Stimulated activated CD4-positive, alpha-beta T cell treated with anti-CD3 and anti-CD28 coated beads, Interleukin-4, amount 100 ng/mL, for 24 hours (primary cell): Measurements from ENCODE around the gene SIPA1L3.
A peak's percentile ranks its signal among the peaks of the same experiment; 100 is the strongest.

Experiments
- DNase-seq: peaks from one replicate; pipeline ENCODE4 v3.0.0-alpha.2; 2020

SIPA1L3 gene

DNA sequence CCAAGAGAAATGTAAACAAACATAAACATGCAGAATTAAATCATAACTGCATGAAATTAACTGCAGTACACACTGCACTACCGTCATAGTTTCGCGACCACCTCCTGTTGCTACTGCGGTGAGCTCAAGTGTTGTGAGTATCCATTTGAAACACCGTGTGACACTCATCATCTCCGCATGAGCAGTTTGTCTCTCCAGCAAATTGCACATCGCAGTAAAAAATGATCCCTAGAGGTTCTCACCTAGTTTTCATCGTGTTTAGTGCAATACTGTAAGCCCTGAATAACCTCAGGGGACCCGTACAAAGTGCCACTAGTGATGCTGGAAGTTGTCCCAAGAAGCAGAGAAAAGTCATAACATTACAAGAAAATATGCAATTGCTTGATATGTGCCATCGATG, 169.3 kb downstream of the SIPA1L3 start:
- DNase-seq: no peak

DNA sequence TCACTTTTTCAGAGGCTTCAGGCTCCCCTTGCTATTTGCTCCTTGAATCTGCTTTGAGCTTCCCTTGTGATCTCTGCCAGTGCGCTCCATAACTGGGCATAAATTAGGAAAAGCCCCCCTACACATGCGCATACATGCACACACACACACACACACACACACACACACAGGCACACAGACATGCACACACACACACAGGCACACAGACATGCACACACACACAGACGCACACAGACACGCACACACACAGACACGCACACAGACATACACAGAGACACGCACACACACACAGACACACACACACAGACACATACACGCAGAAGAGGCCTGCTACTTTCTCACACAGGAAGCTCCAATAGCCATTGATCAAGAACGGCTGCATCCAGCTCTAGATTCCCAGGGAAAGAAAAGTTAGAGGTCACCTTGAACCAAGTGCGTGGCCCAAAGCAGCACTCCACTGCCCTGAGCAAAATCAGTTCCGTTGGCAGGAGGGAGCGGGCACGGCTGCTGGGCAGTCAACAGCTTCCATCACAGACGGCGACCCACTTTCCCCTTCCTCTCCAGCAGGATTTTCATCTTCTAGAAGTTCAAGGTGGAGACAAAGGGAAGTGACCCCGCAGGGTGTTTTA, 171.4 kb downstream of the SIPA1L3 start:
- DNase-seq: no peak

DNA sequence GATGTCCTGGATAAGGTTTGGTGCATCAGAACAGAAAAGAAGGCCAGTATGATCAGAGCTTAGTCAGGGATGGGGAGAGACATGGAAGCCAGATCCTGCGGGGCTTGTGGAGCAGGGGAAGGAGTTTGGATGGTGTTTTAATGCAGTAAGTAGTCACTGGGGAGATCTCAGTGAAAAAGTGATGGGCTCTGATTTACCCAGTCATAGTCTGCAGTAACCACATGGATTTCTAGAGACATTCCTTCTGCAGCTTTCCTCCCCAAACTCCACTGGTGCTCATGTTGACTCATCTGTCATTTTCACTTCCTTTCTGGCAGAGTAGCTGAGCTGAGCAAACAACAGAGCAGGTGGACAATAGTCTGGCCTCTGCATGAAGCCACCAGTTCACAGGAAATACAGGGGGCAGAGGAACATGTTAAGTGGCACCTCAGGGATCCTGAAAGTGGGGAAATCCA, 172.9 kb downstream of the SIPA1L3 start:
- DNase-seq: no peak

DNA sequence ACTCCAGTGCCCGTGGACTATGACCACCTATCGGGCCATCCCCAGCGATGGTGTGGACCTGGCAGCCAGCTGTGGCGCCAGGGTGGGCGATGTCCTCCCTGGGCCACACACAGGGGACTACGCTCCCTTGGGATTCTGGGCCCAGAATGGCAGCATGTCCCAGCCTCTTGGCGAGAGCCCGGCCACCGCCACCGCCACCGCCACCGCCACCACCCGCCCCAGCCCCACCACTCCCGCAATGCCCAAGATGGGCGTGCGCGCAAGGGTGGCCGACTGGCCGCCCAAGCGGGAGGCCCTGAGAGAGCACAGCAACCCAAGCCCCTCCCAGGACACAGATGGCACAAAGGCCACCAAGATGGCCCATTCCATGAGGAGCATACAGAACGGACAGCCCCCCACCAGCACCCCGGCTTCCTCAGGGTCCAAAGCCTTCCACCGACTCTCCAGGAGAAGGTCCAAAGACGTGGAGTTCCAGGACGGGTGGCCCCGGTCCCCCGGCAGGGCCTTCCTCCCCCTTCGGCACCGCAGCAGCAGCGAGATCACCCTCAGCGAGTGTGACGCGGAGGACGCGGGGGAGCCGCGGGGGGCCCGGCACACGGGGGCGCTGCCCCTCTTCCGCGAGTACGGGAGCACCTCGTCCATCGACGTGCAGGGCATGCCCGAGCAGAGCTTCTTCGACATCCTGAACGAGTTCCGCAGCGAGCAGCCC, 174.7 kb downstream of the SIPA1L3 start:
- no peak for DNase-seq

DNA sequence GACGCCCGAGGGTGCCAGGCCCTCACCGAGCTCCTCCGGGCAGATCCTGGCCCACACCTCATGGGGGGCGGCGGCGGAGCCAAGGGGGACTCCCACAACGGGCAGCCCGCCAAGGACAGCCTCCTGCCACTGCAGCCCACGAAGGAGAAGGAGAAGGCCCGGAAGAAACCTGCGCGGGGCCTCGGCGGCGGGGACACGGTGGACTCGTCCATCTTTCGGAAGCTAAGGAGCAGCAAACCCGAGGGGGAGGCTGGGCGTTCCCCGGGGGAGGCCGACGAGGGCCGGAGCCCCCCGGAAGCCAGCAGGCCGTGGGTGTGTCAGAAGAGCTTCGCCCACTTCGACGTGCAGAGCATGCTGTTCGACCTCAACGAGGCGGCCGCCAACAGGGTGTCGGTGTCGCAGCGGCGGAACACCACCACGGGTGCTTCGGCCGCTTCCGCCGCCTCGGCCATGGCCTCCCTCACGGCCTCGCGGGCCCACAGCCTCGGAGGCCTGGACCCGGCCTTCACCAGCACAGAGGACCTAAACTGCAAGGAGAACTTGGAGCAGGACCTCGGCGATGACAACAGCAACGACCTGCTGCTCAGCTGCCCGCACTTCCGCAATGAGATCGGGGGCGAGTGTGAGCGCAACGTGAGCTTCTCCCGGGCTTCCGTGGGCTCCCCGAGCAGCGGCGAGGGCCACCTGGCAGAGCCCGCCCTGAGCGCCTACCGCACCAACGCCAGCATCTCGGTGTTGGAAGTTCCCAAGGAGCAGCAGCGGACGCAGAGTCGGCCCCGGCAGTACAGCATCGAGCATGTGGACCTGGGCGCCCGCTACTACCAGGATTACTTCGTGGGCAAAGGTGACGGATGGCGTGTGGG, 175.5 kb downstream of the SIPA1L3 start:
- no peak for DNase-seq

DNA sequence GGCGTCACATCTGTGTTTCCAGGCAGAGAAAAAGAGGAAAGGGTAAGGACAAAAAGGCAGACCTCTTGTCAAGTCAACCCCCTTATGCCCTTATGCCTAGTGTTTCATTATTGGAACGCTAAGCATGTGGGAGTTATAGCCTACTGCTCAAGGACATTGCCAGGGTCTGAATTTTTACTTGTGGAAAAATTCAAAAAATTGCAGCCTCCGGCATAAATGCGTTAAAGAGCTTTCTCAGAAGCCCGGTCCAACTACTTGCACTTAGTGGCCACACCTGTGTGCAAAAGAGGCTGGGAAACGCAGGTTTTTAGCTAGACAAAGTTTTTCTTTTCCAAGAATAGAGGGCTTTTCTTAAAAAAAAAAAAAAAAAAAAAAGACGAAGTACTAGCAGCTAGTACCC, 177.2 kb downstream of the SIPA1L3 start:
- DNase-seq: no peak

DNA sequence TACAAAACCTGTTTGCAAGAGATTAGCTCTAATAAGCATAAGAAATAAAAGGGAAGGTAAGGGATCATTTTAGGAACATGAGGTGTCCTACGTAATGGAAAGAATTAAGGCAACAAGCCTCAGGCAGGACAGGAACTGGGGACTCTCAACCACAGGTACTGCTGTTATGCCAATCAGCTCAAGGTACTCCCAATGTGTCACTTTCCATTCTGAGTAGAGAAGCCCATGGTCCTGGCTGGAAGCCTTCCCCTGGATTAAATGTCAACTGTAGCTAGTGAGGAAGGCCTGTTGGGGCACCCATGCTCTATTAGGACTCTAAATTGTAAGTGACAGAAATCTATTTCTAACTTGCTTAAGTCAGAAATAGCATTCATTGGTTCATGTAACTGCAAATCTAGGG, 182.4 kb downstream of the SIPA1L3 start:
- DNase-seq: no peak

DNA sequence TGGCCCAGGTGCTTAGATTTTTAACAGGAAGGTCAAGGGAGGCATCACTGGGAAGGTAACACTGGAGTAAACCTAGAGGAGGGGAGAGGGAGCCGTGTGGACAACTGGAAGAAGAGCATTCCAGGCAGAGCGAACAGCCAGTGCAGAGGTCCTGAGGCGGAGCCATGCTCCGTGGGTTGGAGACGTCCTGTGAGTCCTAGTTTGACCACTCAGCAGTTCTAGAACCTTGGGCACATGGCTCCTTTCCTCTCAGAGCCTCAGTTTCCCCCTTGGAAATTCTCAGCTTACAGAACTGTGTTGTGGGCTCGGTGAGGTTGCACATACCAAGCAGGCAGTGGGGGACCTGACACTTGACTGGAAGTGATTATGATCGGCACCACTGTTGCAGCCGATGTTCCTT, 186.1 kb downstream of the SIPA1L3 start:
- DNase-seq: no peak

DNA sequence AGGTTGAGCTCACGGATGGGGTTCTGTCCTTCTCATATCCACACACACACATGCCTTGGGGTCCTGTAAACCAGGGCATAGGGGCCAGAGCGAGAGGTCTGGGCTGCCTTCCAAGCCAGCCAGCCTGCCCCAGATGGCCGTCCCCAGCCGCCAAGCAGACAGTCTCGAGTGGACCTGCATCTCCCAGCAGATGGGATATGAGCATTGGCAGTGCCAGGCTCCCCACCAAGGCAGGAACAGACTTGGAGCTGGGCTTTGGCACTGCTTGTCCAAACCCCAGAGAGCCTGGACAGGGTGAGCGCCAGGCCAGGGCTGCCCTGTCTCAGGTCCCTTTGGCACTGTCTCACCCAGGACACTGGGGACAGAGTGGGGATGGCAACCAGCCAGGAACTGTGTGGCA, 186.6 kb downstream of the SIPA1L3 start:
- DNase-seq: no peak

DNA sequence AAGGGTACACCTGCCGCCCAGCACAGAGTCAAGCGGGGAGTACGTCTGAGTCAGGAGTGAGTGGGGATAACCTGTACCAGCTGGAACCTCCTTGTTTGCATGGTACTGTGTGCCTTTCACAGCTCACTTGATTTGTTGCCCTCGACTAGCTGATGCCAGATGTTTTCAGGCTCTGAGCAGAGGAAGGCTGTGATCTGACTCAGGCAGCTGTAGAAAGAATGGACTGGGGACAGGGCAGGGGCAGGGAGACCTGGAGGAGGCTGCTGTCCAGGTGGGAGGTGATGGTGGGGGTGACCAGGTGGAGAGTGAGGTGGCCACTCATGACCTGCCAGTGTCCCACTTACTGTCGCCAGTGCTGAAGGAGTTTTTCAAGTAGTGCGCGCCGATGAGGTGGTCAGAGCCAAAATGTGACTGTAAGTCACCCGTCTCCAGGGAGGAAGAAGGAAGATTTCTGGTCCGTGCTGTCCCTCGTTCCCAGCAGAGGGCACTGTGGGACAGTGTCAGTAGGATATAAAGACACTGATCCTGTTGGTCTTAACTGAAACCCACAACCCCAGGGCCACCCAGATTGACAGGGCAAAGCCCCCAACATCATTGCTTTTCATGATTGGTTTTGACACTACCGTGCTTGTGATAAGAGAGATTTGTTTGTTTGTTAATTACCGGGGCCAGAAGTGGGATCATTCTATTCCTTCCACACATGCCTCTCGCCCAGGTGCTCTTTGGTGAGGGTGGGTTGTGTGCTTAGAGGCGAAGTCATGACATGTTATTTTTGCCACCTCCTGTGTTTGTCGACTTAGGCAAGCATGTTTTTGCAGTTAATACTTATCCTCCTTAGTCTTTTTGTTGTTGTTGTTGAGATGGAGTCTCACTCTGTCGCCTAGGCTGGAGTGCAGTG, 188.7 kb downstream of the SIPA1L3 start:
- DNase-seq: peak; percentile 63

DNA sequence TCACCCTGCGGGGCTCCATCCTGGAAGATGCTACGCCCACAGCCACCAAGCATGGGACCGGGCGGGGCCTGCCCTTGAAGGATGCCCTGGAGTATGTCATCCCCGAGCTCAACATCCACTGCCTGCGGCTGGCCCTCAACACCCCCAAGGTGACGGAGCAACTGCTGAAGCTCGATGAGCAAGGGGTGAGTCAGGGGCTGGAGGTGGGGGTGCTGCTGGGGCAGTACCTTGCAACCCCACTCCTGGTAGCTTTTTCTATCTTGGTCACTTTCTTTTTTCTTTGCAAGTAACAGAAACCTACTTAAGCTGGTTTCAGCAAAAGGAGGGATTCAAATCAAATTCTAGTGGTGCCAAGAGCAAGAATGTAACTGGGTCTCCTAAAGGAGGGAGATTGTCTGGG, 193.0 kb downstream of the SIPA1L3 start:
- no peak for DNase-seq

DNA sequence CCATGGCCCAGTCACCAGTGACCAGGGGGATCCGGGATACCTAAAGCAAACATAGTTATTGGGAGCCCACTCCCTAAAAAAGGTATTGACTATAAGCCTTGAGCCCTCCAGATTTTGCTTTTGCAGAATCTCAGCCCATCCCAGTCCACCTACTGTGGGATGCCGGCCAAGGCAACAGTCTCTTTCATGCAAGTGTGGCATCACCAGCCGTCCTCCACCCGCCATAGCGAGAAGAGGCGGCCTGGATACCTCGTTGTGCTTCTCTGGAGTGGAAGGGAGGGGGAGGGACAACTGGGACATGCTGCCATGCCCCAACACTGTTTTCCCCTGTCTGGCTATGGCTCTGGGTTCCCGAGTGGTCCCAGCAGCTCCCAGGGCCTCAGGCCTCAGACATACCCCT, 193.6 kb downstream of the SIPA1L3 start:
- DNase-seq: no peak

DNA sequence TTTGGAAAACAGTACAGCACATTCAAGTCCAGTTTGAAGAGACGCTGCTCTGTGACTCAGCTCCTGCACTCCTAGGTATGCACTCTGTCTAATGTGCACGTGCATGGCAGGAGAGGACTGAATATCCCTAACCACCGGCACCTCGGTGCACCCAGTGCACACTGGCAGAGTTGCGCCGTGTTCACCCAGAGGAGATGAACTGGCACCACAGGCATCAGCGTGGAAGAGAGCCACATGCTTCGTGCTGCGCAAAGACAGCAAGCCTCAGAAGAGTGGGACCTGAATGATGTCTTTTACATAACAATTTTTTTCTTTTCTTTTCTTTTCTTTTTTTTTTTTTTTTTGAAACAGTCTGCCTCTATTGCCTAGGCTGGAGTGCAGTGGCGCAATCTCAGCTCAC, 194.7 kb downstream of the SIPA1L3 start:
- no peak for DNase-seq

DNA sequence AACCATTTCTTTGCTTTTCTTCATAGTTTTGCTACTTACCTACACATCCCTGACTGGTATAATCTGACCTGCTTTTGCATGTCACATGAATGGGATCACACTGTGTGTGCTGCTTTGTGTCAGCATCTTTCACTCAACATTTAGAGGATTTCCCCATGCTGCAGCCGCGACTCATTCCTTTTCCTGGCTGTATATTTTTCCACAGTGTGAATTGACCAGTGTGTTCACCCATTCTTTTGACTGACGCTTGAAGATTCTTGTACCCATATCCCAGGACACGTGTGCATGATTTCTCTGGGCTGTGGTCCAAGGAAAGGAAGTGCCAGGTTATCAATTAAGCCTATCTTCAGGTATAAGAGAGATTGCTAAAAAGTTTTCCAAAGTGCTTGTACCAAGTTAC, 198.6 kb downstream of the SIPA1L3 start:
- DNase-seq: no peak

DNA sequence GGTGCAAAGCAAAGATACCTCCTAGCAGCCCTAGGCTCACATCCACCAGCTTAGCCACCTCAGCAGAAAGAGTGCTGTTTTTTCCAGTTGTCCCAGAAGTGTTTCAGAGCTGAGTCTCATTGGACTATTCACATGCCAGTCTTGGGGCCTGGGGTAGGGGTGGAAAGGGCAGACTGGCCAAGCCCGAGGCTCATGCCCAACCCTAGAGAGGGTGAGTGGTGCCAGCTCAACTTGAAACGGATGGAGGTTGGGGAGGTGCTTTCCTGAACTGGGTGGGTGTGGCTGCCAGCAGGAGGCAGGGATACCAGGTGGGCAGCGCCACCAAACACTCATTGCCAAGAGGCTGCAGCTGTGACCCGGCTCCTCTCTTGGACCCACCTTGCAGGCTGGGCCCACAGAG, 200.1 kb downstream of the SIPA1L3 start:
- no peak for DNase-seq

DNA sequence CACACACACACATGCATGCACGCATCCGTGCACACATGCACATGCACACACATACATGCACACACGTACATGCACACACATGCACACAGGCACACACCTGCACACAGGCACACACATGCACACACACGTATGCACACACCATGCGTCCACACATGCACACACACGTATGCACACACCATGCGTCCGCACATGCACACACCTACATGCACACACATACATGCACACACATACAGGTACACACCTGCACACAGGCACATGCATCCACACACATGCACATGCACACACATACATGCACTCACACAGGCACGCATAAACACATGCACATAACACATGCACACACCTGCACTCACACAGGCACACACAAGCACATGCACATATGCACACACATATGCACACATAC, 204.9 kb downstream of the SIPA1L3 start:
- no peak for DNase-seq

DNA sequence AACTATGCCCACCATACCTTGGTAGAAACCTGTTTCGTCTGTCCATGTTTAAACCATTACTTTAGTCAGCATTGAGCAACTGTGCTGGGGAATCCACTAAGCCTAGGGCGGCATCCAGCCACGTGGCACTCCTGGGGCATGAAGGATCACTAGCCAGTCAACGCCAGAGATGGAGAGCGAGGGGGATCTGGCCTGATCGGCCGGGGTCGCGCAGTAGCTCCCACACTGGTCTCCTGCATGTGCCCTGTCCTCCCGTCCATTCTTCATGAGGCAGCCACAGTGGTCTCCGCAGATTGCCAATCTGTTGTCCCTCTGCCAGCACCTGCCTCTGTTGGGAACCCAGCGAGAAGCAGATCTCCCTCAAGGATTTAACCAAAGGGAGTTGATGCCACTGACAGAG, 207.6 kb downstream of the SIPA1L3 start:
- no peak for DNase-seq

DNA sequence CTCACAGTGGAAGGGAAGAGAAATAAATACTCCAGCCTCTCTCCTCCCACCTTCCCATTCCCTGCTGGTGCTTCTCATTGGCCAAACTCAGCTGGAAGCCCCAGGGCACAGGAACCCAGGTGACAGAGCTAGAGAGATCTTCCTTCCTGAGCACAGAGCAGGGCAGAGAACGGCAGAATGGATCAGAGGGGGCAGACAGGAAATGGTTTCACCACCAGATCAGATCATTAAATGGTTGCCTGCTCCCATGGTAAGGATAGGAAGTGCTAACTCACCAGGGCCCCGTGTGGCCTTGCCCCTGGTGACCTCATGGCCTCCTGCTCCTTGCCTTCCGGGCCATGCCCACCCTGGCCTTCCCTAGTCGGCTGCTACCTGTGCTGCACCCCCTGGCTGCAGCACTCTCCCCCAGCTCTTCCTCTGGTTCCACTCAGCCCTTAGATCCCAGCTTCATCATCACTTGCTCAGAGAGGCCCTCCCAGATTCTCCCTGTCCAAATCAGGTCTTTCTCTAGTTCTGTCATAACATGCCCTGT, 208.3 kb downstream of the SIPA1L3 start:
- no peak for DNase-seq

DNA sequence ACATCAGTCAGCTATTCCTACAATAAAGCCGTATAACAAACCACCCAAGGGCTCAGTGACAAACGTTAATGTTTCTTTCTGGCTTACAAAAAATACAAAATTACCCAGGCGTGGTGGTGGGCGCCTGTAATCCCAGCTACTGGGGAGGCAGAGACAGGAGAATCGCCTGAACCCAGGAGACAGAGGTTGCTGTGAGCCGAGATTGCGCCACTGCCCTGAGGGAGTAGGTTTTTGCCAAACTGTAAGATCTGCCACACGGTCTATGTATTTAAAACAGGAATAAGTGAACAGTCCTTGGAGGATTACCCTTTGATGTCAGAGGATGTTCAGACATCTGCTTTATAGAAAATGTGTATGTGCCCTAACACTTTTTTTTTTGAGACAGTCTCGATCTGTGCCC, 211.2 kb downstream of the SIPA1L3 start:
- no peak for DNase-seq

DNA sequence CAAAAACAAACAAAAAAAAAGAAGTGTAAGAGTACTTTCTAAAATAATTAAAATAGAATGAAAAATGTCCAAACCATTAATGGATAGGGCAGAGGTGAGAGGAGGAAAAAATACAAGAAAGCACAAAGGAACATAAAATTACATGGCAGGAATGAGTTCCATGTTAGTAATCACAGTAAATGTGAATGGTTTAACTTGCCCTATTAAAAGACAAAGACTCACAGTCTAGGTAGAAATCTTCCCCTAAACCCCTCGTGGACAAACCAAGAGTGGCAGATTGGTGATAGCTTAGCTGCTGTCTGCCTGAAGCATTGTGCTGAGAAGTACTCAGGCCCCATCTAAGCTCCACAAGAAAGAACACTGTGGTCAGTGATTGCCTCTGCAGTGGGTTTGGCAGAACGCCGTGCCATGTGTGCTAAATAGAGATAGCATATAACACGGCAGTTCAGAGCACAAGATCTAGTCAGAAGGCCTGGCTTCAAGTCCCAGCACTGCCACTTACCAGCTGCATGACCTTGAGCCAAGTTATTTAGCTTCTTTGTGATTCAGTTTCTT, 213.5 kb downstream of the SIPA1L3 start:
- no peak for DNase-seq

DNA sequence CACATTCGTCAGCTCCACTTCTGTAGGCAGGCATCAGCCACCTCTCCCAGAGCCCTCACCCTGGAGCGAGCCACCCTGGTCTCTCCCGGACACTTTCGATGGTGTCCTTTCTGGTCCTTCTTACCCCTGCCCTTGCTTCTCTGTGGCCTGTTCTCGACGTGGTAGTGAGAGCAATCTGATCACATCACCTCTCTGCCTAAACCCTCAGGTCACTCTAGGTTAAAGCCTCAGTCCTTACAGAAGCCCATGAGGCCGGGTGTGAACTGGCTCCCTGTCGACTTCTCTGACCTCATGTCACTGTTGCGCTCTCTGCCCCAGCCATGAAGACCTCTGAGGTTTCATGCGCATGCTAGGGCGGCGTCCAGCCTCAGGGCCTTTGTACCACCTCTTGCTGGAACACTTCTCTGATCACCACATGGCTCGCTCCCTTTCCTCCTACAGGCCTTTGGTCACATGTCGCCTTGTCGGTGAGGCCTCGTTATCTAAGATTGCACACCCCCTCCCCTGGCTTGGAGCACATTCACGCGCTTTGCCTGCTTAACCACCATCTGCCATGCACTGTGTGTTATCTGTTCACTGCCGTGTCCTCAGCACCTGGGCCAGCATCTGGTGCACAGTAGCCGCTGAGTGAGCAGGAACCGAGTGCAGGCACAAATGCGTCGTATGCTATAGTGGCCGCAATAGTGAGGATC, 215.5 kb downstream of the SIPA1L3 start:
- no peak for DNase-seq

DNA sequence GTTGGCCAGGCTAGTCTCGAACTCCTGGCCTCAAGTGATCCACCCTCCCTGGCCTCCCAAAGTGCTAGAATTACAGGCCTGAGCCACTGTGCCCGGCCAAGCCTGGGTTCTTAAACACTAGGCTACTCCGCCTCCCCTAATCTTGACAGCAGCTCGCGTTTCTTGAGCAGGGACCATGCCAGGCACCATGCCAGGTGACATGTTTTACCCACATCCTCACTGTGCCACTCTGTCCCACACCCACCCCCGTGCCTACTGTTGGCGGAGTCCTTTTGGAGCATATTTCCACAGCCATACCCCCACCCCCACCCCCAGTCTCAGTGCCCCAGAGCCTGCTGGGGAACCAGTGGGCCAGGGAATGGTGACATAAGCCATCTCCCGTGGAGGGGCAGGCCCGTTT, 218.2 kb downstream of the SIPA1L3 start:
- no peak for DNase-seq
